Subcutaneous preadipocyte (primary cell): Measurements from ENCODE around the gene TNFRSF14. TPM values are rescaled to one million over a fixed set of nuclear protein-coding genes. Genes with fewer than 3 reads are reported as not detected.

Experiments
- total RNA-seq: library from RNA; depleted of rRNA; stranded (reverse); fragments of >200 nt; gene quantifications from 2 replicates; pipeline ENCODE4 v1.2.3, GENCODE V29; 2012

The TNFRSF14 gene
- 8.6 and 11.4 TPM in 2 replicates for total RNA-seq

GRCh38 chr1:2556277-2556677 is at the start of gene TNFRSF14:
Gene TNFRSF14, plus strand, starts transcription at chr1:2556371. Its CDS starts 294 bp downstream, at chr1:2556665.

DNA sequence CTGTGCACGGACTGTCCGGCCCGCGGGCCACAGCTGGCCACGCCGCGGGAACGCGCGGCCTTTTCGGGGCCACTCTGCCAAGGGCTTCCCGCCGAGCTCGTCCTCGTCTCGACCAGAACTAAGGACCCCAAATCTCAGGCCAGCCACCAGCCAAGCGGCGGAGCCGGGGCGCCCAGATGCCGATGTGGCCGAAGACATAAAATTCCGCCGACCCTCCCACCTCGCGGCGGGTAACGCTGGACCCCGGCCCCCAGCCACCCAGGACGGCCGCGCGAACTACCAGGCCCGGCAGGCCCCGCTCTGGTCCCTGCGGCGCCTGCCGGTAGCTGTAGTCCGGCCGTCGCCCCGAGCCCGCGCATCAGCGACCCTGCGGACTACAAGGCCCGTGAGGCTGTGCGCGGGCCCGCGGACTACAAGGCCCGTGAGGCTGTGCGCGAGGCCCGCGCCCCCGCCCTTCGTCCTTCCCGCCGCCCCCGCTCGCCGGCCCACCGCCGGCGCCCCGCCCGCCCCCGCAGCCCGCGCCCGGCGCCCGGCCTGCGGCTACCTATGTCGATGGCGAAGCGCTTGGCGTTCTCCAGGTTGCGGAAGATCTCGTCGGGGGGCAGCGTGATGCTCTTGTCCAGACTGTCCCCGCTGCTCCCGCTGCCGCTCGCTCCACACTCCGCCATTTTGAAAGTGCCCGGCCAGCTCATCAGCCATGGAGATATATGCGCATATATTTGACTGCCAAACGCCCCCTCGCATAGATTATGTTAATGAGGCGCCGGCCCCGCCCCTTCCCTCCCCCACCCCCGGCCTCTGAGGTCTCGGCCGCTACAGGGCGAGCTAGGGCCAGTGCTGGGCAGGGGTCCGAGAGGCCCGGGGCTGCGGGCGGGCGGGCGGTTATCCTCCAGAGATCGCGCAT is 30.0 kb upstream of the TNFRSF14 start, which contains the start of gene PANK4:
Gene PANK4 (minus strand): TSS at position 677 of the 904 bp plus-strand sequence. CDS start 9 bp downstream, at position 668.

GRCh38 chr1:2529784-2530512 is 26.2 kb upstream of the TNFRSF14 start, which contains the start of gene HES5:
Gene HES5, minus strand, starts transcription at chr1:2530263. Its CDS starts 99 bp downstream, at chr1:2530164.

DNA sequence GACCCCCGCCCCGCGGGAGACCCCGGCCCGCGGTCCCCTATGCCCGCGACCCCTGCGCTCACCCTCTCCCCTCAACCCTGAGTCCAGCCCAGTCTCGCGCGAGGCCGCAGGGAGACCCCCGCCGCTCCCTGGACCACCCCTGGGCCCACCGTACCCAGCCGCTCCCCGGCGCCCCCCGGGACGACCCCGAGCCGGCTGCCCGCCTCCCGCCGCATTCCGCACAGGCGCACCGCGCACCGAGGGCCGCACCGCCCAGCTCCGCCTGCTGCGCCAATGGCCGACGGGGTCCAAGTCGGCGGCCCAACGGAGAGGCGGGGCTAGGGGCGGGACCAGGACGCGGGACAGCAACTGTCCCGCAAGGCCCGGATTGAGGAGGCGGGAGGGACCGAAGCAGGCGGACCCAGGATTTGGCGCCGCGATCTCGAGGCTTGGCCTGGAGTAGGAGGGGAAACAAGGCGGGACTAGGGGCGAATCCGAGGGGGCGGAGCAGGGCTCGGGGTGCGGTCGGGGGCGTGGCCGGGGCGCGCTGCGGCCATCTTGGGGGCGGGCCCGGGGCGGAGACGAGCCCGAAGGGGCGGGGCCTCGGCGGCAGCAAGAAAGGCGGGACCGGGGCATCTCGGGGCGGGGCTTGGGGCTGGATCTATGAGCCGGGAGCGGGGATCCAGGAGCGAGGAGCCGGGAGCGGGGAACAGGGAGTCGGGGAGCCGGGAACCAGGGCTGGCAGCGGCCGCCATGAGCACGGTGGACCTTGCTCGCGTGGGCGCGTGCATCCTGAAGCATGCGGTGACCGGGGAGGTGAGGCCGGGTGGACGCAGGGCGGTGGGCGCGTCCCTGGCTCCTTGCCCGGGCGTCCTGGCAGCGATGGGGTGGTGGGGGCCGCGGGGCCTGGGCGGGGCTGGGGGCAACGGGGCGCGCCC is 30.2 kb downstream of the TNFRSF14 start, which contains the start of gene PRXL2B:
Gene PRXL2B (plus strand): TSS at position 624 of the 917 bp plus-strand sequence. CDS start 109 bp downstream, at position 733.

Other genes starting within 250 kb of the TNFRSF14 start
- 8.1 and 11.1 TPM in 2 replicates for gene MORN1, start 164.8 kb upstream of the TNFRSF14 start, total RNA-seq
- 65.4 and 97.6 TPM in 2 replicates for gene RER1, start 164.5 kb upstream of the TNFRSF14 start, total RNA-seq
- gene PEX10, start 143.8 kb upstream of the TNFRSF14 start, total RNA-seq, result 26.8 and 29.1 TPM in 2 replicates
- 0.20 TPM in 1 of 2 replicates, not detected in the other for gene PLCH2, start 80.1 kb upstream of the TNFRSF14 start, total RNA-seq
- 16.5 and 27.4 TPM in 2 replicates for gene PANK4, start 29.8 kb upstream of the TNFRSF14 start, total RNA-seq
- gene HES5, start 26.1 kb upstream of the TNFRSF14 start, total RNA-seq, result not detected in 2 replicates
- gene PRXL2B, start 30.4 kb downstream of the TNFRSF14 start, total RNA-seq, result 11.0 and 16.8 TPM in 2 replicates
- not detected in 2 replicates for gene MMEL1, start 76.6 kb downstream of the TNFRSF14 start, total RNA-seq
- 0.20 and 0.37 TPM in 2 replicates for gene TTC34, start 245.3 kb downstream of the TNFRSF14 start, total RNA-seq